ENCODE measurements around the gene DNAJC11.
"Not testable (repeated sequence)": the region's sequence is repeated elsewhere in the genome, so short reads cannot be mapped to it uniquely, and the experiment has no call there.

DNAJC11 gene

GRCh38 chr1:6699915-6700314 lies 1.7 kb downstream of the DNAJC11 start:
- DNase-seq (ENCODE audit: low read depth, low spot score): not testable (repeated sequence)

- DNase-seq (ENCODE audit: low read depth, low spot score): no peak
Observed at GRCh38 chr1:6695868-6696267, 5.7 kb downstream of the DNAJC11 start.

GRCh38 chr1:6694121-6694713 lies 7.4 kb downstream of the DNAJC11 start:
- DNase-seq (ENCODE audit: low read depth, low spot score): no peak

- no peak for DNase-seq (ENCODE audit: low read depth, low spot score)
Observed at GRCh38 chr1:6692956-6693355, 8.7 kb downstream of the DNAJC11 start.

- DNase-seq (ENCODE audit: low read depth, low spot score): no peak
Observed at GRCh38 chr1:6691507-6691906, 10.1 kb downstream of the DNAJC11 start.

GRCh38 chr1:6690186-6690585 lies 11.4 kb downstream of the DNAJC11 start:
- no peak for DNase-seq (ENCODE audit: low read depth, low spot score)

GRCh38 chr1:6688757-6689156 lies 12.9 kb downstream of the DNAJC11 start:
- no peak for DNase-seq (ENCODE audit: low read depth, low spot score)

- no peak for DNase-seq (ENCODE audit: low read depth, low spot score)
Observed at GRCh38 chr1:6688001-6688400, 13.6 kb downstream of the DNAJC11 start.

- DNase-seq (ENCODE audit: low read depth, low spot score): no peak
Observed at GRCh38 chr1:6686294-6686693, 15.3 kb downstream of the DNAJC11 start.

GRCh38 chr1:6685381-6685780 lies 16.2 kb downstream of the DNAJC11 start:
- no peak for DNase-seq (ENCODE audit: low read depth, low spot score)

- DNase-seq (ENCODE audit: low read depth, low spot score): no peak
Observed at GRCh38 chr1:6683434-6683833, 18.2 kb downstream of the DNAJC11 start.

- no peak for DNase-seq (ENCODE audit: low read depth, low spot score)
Observed at GRCh38 chr1:6675941-6676340, 25.7 kb downstream of the DNAJC11 start.

GRCh38 chr1:6674771-6675170 lies 26.8 kb downstream of the DNAJC11 start:
- DNase-seq (ENCODE audit: low read depth, low spot score): no peak

GRCh38 chr1:6673816-6674398 lies 27.7 kb downstream of the DNAJC11 start:
- no peak for DNase-seq (ENCODE audit: low read depth, low spot score)

- no peak for DNase-seq (ENCODE audit: low read depth, low spot score)
Observed at GRCh38 chr1:6672558-6672957, 29.1 kb downstream of the DNAJC11 start.

GRCh38 chr1:6668503-6668902 lies 33.1 kb downstream of the DNAJC11 start:
- no peak for DNase-seq (ENCODE audit: low read depth, low spot score)

- DNase-seq (ENCODE audit: low read depth, low spot score): no peak
Observed at GRCh38 chr1:6667139-6667538, 34.5 kb downstream of the DNAJC11 start.

- no peak for DNase-seq (ENCODE audit: low read depth, low spot score)
Observed at GRCh38 chr1:6666696-6667095, 34.9 kb downstream of the DNAJC11 start.

- not testable (repeated sequence) for DNase-seq (ENCODE audit: low read depth, low spot score)
Observed at GRCh38 chr1:6662468-6662867, 39.1 kb downstream of the DNAJC11 start.

GRCh38 chr1:6660415-6661049 lies 41.1 kb downstream of the DNAJC11 start:
- DNase-seq (ENCODE audit: low read depth, low spot score): no peak

- DNase-seq (ENCODE audit: low read depth, low spot score): no peak
Observed at GRCh38 chr1:6658359-6659060, 43.1 kb downstream of the DNAJC11 start.

- DNase-seq (ENCODE audit: low read depth, low spot score): no peak
Observed at GRCh38 chr1:6657138-6657537, 44.5 kb downstream of the DNAJC11 start.
